Measurements from ENCODE around the gene XPO6. TPM values are rescaled to one million over a fixed set of nuclear protein-coding genes. Genes with fewer than 3 reads are reported as not detected.
"Not testable (repeated sequence)": the region's sequence is repeated elsewhere in the genome, so short reads cannot be mapped to it uniquely, and the experiment has no call there.

XPO6 gene
- total RNA-seq, 1 experiment from 2014 or later = 106 TPM

DNA sequence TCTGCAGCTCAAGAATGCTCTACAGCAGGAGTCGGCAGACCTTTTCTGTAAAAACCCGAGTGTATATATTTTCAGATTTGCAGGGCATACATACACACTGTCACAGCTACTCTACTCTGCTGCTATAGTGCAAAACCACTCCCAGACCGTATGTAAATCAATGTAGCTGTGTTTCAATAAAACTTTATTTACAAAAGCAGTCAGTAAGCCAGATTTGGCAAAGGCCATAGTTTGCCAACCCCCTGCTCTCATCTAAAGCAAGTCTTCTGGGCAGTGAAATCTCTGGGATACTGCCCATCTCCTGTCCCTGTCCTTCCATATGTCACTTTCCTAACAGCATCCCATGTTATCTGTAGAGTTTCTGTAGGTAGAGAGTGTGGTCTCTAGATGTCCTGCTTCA lies 91.0 kb downstream of the XPO6 start:
- Histone ChIP-seq H3F3A (ENCODE audit: low read length, unreplicated experiment) (no peaks in the 10 kb centered on the region), H2AFZ (ENCODE audit: low read length) (no peak overlapping the region), H3K9me3 (ENCODE audit: low read length) (no peaks in the 10 kb centered on the region), H3K4me3 (ENCODE audit: low read length) (no peak overlapping the region), H3K4me2 (ENCODE audit: low read length) (no peak overlapping the region), H3K9ac (ENCODE audit: low read length) (no peak overlapping the region), H3K36me3 (ENCODE audit: low read depth, low read length) (peaks cover 36% of the 10 kb centered on the region), H3K27me3 (ENCODE audit: low read length) (no peaks in the 10 kb centered on the region), H3K79me2 (ENCODE audit: low read length) (no peaks in the 10 kb centered on the region), H4K20me1 (ENCODE audit: low read length) (no peaks in the 10 kb centered on the region), H3K4me1 (ENCODE audit: insufficient read depth, low read length) (no peaks in the 10 kb centered on the region), H3K27ac (ENCODE audit: low read length) (no peak overlapping the region), H3K9me2 (replicated peaks; ENCODE audit: low read length) (no peaks in the 10 kb centered on the region)
- intact Hi-C loops (cut with micrococcal nuclease) = no loop called here
- CTCF ChIA-PET = no interaction called here
- TF ChIP-seq, protein P1, sequence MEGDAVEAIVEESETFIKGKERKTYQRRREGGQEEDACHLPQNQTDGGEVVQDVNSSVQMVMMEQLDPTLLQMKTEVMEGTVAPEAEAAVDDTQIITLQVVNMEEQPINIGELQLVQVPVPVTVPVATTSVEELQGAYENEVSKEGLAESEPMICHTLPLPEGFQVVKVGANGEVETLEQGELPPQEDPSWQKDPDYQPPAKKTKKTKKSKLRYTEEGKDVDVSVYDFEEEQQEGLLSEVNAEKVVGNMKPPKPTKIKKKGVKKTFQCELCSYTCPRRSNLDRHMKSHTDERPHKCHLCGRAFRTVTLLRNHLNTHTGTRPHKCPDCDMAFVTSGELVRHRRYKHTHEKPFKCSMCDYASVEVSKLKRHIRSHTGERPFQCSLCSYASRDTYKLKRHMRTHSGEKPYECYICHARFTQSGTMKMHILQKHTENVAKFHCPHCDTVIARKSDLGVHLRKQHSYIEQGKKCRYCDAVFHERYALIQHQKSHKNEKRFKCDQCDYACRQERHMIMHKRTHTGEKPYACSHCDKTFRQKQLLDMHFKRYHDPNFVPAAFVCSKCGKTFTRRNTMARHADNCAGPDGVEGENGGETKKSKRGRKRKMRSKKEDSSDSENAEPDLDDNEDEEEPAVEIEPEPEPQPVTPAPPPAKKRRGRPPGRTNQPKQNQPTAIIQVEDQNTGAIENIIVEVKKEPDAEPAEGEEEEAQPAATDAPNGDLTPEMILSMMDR (conservative IDR thresholded peaks at IDR 0.05; ENCODE audit: low read depth, low read length) = no peak
- TF ChIP-seq EZH2phosphoT487 (IDR thresholded peaks at IDR 0.05; ENCODE audit: borderline replicate concordance, low read length) (no peak), EZH2 (IDR thresholded peaks at IDR 0.05; ENCODE audit: low read length, unreplicated experiment) (no peak)
- no peak for ATAC-seq
- POLR2A ChIA-PET (ENCODE audit: unreplicated experiment) = no interaction called here
- no peak for DNase-seq
- BruUV-seq (replicated peaks) = no TSS peak

DNA sequence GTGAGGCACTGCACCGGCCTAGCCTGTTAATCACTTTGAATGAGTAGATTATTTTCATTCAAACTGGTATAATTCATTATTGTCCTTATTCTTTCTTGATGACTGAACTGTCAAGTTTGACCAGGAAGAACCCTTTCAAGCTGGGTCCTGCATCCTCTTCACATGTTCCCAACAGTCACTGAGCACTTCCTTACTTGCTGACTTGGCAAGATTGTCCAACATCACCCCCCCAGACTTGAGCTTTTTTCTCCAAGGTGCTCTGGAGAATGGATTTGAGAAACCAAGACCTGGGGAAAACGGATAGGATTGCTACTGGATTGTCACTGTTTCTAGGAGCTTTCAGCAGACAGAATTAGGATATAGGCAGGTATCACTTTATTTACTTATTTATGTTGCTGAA lies 93.1 kb downstream of the XPO6 start:
- Histone ChIP-seq H3K27ac (ENCODE audit: low read length) (no peak overlapping the region), H3K4me2 (ENCODE audit: low read length) (no peak overlapping the region), H3F3A (ENCODE audit: low read length, unreplicated experiment) (no peaks in the 10 kb centered on the region), H3K36me3 (ENCODE audit: low read depth, low read length) (peaks cover 35% of the 10 kb centered on the region; the same call in 1 of the 2 replicates), H3K9ac (ENCODE audit: low read length) (no peak overlapping the region), H3K4me3 (ENCODE audit: low read length) (no peak overlapping the region), H3K79me2 (ENCODE audit: low read length) (no peaks in the 10 kb centered on the region), H4K20me1 (ENCODE audit: low read length) (no peaks in the 10 kb centered on the region), H3K9me2 (replicated peaks; ENCODE audit: low read length) (no peaks in the 10 kb centered on the region), H3K27me3 (ENCODE audit: low read length) (no peaks in the 10 kb centered on the region), H2AFZ (ENCODE audit: low read length) (no peak overlapping the region), H3K4me1 (ENCODE audit: insufficient read depth, low read length) (no peaks in the 10 kb centered on the region), H3K9me3 (ENCODE audit: low read length) (no peaks in the 10 kb centered on the region)
- POLR2A ChIA-PET (ENCODE audit: unreplicated experiment) = no interaction called here
- ATAC-seq = no peak
- TF ChIP-seq EZH2 (IDR thresholded peaks at IDR 0.05; ENCODE audit: low read length, unreplicated experiment) (no peak), EZH2phosphoT487 (IDR thresholded peaks at IDR 0.05; ENCODE audit: borderline replicate concordance, low read length) (no peak)
- TF ChIP-seq, protein P1 (conservative IDR thresholded peaks at IDR 0.05; ENCODE audit: low read depth, low read length) = no peak
- intact Hi-C loops (cut with micrococcal nuclease) = no loop called here
- no TSS peak for BruUV-seq (replicated peaks)
- DNase-seq = no peak
- CTCF ChIA-PET = no interaction called here

- no peaks in the 10 kb centered on the region for H3K79me2 ChIP-seq (ENCODE audit: low read length)
- CTCF ChIA-PET = no interaction called here
- TF ChIP-seq, protein P1 (conservative IDR thresholded peaks at IDR 0.05; ENCODE audit: low read depth, low read length) = no peak
- TF ChIP-seq EZH2phosphoT487 (IDR thresholded peaks at IDR 0.05; ENCODE audit: borderline replicate concordance, low read length) (no peak), EZH2 (IDR thresholded peaks at IDR 0.05; ENCODE audit: low read length, unreplicated experiment) (no peak)
- no peaks in the 10 kb centered on the region for H3K27me3 ChIP-seq (ENCODE audit: low read length)
- DNase-seq (no peak), ATAC-seq (no peak)
- intact Hi-C loops (cut with micrococcal nuclease) = no loop called here
- no peaks in the 10 kb centered on the region for H4K20me1 ChIP-seq (ENCODE audit: low read length)
- no peaks in the 10 kb centered on the region for H3K4me1 ChIP-seq (ENCODE audit: insufficient read depth, low read length)
- H3F3A ChIP-seq (ENCODE audit: low read length, unreplicated experiment) = no peaks in the 10 kb centered on the region
- no TSS peak for BruUV-seq (replicated peaks)
- no peak overlapping the region for H3K9ac ChIP-seq (ENCODE audit: low read length)
- H3K4me2 ChIP-seq (ENCODE audit: low read length) = no peak overlapping the region
- no peak overlapping the region for H3K27ac ChIP-seq (ENCODE audit: low read length)
- H3K36me3 ChIP-seq (ENCODE audit: low read depth, low read length) = peaks cover 33% of the 10 kb centered on the region; the same call in 1 of the 2 replicates
- POLR2A ChIA-PET (ENCODE audit: unreplicated experiment) = no interaction called here
- H2AFZ ChIP-seq (ENCODE audit: low read length) = no peak overlapping the region
- H3K9me2 ChIP-seq (replicated peaks; ENCODE audit: low read length) = no peaks in the 10 kb centered on the region
- no peak overlapping the region for H3K4me3 ChIP-seq (ENCODE audit: low read length)
- H3K9me3 ChIP-seq (ENCODE audit: low read length) = no peaks in the 10 kb centered on the region
Observed at GRCh38 chr16:28117168-28117565, 94.6 kb downstream of the XPO6 start.

- ATAC-seq; H3K9ac ChIP-seq (ENCODE audit: low read length); H3K79me2 ChIP-seq (ENCODE audit: low read length); H4K20me1 ChIP-seq (ENCODE audit: low read length); H3K9me3 ChIP-seq (ENCODE audit: low read length); H3K9me2 ChIP-seq (replicated peaks; ENCODE audit: low read length); DNase-seq; H3F3A ChIP-seq (ENCODE audit: low read length, unreplicated experiment); H3K27ac ChIP-seq (ENCODE audit: low read length); H3K4me3 ChIP-seq (ENCODE audit: low read length); BruUV-seq (replicated peaks); H2AFZ ChIP-seq (ENCODE audit: low read length); H3K4me1 ChIP-seq (ENCODE audit: insufficient read depth, low read length); CTCF ChIA-PET; H3K27me3 ChIP-seq (ENCODE audit: low read length); H3K4me2 ChIP-seq (ENCODE audit: low read length); POLR2A ChIA-PET (ENCODE audit: unreplicated experiment); intact Hi-C loops (cut with micrococcal nuclease): not testable (repeated sequence)
- peaks cover 23% of the 10 kb centered on the region; the same call in 1 of the 2 replicates for H3K36me3 ChIP-seq (ENCODE audit: low read depth, low read length)
Observed at GRCh38 chr16:28115866-28116265, 95.9 kb downstream of the XPO6 start.

All from PC-3 (cell line).